ENCODE results near the gene AUTS2.

DNA sequence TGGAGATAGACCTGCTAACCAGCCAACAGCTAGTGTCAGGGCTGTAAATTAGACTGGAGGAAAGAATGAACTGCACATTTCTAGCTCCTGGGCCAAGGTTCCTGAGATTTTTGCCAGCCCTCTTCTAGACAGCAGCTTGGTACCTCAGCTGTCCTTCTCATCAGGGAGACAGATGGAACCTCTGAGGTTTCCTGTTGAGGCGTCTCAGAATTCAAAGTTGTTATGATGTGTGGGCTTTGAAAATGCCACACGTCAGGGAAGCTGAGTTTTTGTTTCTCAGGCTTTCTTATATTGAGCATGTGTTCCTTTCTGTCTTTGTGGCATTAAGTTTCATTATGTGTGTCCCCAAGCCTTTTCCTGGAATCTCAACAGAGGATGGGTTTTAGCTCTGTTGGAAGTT, 736.6 kb downstream of the AUTS2 start:
- TF ChIP-seq NBN (IDR thresholded peaks at IDR 0.05) (no peak), CTCF (IDR thresholded peaks at IDR 0.05 in 2 of 3, conservative IDR thresholded peaks at IDR 0.05 in 1 of 3; ENCODE audit: control insufficient read depth in 2 of 3, extremely low read depth in 1 of 3, insufficient read depth in 1 of 3, low read depth in 3 of 3, low read length in 3 of 3) (no peak), ELK1 (IDR thresholded peaks at IDR 0.05; ENCODE audit: low read depth, low read length) (no peak)

All from GM12878 (cell line).